ENCODE results near the gene C3. TPM values are rescaled to one million over a fixed set of nuclear protein-coding genes. Genes with fewer than 3 reads are reported as not detected.

Gene C3
- total RNA-seq, 1 donor = 14.1 TPM

- Histone ChIP-seq H3K79me2 (ENCODE audit: insufficient read depth, low read length) (no peaks in the 10 kb centered on the region), H4K20me1 (ENCODE audit: insufficient read depth, low read length) (no peaks in the 10 kb centered on the region), H3K4me2 (ENCODE audit: insufficient read depth, low read length) (no peak overlapping the region), H3K4me1 (ENCODE audit: insufficient read depth, low read length) (peaks cover 9% of the 10 kb centered on the region), H3K27me3 (ENCODE audit: insufficient read depth, low read length) (no peaks in the 10 kb centered on the region), H3K27ac (ENCODE audit: low read depth, low read length) (no peak overlapping the region), H2AFZ (ENCODE audit: low read length) (no peak overlapping the region), H3K9me3 (ENCODE audit: low read depth, low read length) (no peaks in the 10 kb centered on the region), H3K36me3 (ENCODE audit: insufficient read depth, low read length) (no peaks in the 10 kb centered on the region), H3K4me3 (ENCODE audit: insufficient read depth, low read length) (no peak overlapping the region)
- no peak for TF ChIP-seq CTCF (IDR thresholded peaks at IDR 0.05; ENCODE audit: extremely low read depth, low read depth, low read length)
- DNase-seq (ENCODE audit: insufficient read length, low spot score, missing footprints) = no peak
These were observed 48.5 kb downstream of the C3 start for GRCh38 chr19:6671960-6672359.

GRCh38 chr19:6668691-6669090, 51.8 kb downstream of the C3 start:
- Histone ChIP-seq H3K4me3 (ENCODE audit: insufficient read depth, low read length) (no peak overlapping the region), H3K4me2 (ENCODE audit: insufficient read depth, low read length) (no peak overlapping the region), H3K79me2 (ENCODE audit: insufficient read depth, low read length) (no peaks in the 10 kb centered on the region), H3K27me3 (ENCODE audit: insufficient read depth, low read length) (no peaks in the 10 kb centered on the region), H2AFZ (ENCODE audit: low read length) (no peak overlapping the region), H3K9me3 (ENCODE audit: low read depth, low read length) (no peaks in the 10 kb centered on the region), H3K4me1 (ENCODE audit: insufficient read depth, low read length) (no peaks in the 10 kb centered on the region), H3K36me3 (ENCODE audit: insufficient read depth, low read length) (no peaks in the 10 kb centered on the region), H4K20me1 (ENCODE audit: insufficient read depth, low read length) (no peaks in the 10 kb centered on the region), H3K27ac (ENCODE audit: low read depth, low read length) (no peak overlapping the region)
- TF ChIP-seq CTCF (IDR thresholded peaks at IDR 0.05; ENCODE audit: extremely low read depth, low read depth, low read length) = no peak
- no peak for DNase-seq (ENCODE audit: insufficient read length, low spot score, missing footprints)

GRCh38 chr19:6667114-6667627, 53.3 kb downstream of the C3 start:
- no peaks in the 10 kb centered on the region for H3K27me3 ChIP-seq (ENCODE audit: insufficient read depth, low read length)
- no peaks in the 10 kb centered on the region for H4K20me1 ChIP-seq (ENCODE audit: insufficient read depth, low read length)
- H3K79me2 ChIP-seq (ENCODE audit: insufficient read depth, low read length) = no peaks in the 10 kb centered on the region
- H2AFZ ChIP-seq (ENCODE audit: low read length) = no peak overlapping the region
- DNase-seq (ENCODE audit: insufficient read length, low spot score, missing footprints) = no peak
- H3K9me3 ChIP-seq (ENCODE audit: low read depth, low read length) = no peaks in the 10 kb centered on the region
- no peaks in the 10 kb centered on the region for H3K4me1 ChIP-seq (ENCODE audit: insufficient read depth, low read length)
- no peak overlapping the region for H3K4me2 ChIP-seq (ENCODE audit: insufficient read depth, low read length)
- H3K4me3 ChIP-seq (ENCODE audit: insufficient read depth, low read length) = no peak overlapping the region
- TF ChIP-seq CTCF (IDR thresholded peaks at IDR 0.05; ENCODE audit: extremely low read depth, low read depth, low read length) = no peak
- H3K36me3 ChIP-seq (ENCODE audit: insufficient read depth, low read length) = no peaks in the 10 kb centered on the region
- H3K27ac ChIP-seq (ENCODE audit: low read depth, low read length) = no peak overlapping the region

GRCh38 chr19:6664916-6665315, 55.5 kb downstream of the C3 start:
- no peak overlapping the region for H3K4me3 ChIP-seq (ENCODE audit: insufficient read depth, low read length)
- DNase-seq (ENCODE audit: insufficient read length, low spot score, missing footprints) = no peak
- H2AFZ ChIP-seq (ENCODE audit: low read length) = no peak overlapping the region
- H3K36me3 ChIP-seq (ENCODE audit: insufficient read depth, low read length) = no peaks in the 10 kb centered on the region
- H3K79me2 ChIP-seq (ENCODE audit: insufficient read depth, low read length) = no peaks in the 10 kb centered on the region
- peaks cover 19% of the 10 kb centered on the region for H3K27me3 ChIP-seq (ENCODE audit: insufficient read depth, low read length)
- H3K27ac ChIP-seq (ENCODE audit: low read depth, low read length) = no peak overlapping the region
- no peak overlapping the region for H3K4me2 ChIP-seq (ENCODE audit: insufficient read depth, low read length)
- H3K4me1 ChIP-seq (ENCODE audit: insufficient read depth, low read length) = no peaks in the 10 kb centered on the region
- no peak for TF ChIP-seq CTCF (IDR thresholded peaks at IDR 0.05; ENCODE audit: extremely low read depth, low read depth, low read length)
- H4K20me1 ChIP-seq (ENCODE audit: insufficient read depth, low read length) = no peaks in the 10 kb centered on the region
- H3K9me3 ChIP-seq (ENCODE audit: low read depth, low read length) = no peaks in the 10 kb centered on the region
